ENCODE data around the gene PITPNC1.
A peak's percentile ranks its signal among the peaks of the same experiment; 100 is the strongest.

PITPNC1 gene

GRCh38 chr17:67439269-67439668 lies 62.2 kb downstream of the PITPNC1 start:
- H3K36me3 Mint-ChIP-seq, result no peaks in the 10 kb centered on the region
- no peak overlapping the region for H3K27ac Mint-ChIP-seq
- ATAC-seq (ENCODE audit: low read depth), result no peak
- no peaks in the 10 kb centered on the region for H3K9me3 Mint-ChIP-seq
- no peak overlapping the region for H3K4me3 Mint-ChIP-seq
- DNase-seq (ENCODE audit: low spot score in 2 of 2), result no peak
- peaks cover 4% of the 10 kb centered on the region for H3K4me1 Mint-ChIP-seq
- H3K27me3 Mint-ChIP-seq, result no peaks in the 10 kb centered on the region

- Mint-ChIP-seq H3K36me3 (no peaks in the 10 kb centered on the region), H3K9me3 (no peaks in the 10 kb centered on the region), H3K27ac (peak overlapping the region; percentile 64), H3K4me3 (no peak overlapping the region), H3K27me3 (no peaks in the 10 kb centered on the region), H3K4me1 (peaks cover 4% of the 10 kb centered on the region)
- ATAC-seq (ENCODE audit: low read depth) (no peak), DNase-seq (ENCODE audit: low spot score in 2 of 2) (no peak)
These were observed 63.4 kb downstream of the PITPNC1 start for GRCh38 chr17:67440277-67441051.

- Mint-ChIP-seq H3K36me3 (no peaks in the 10 kb centered on the region), H3K27ac (peak overlapping the region; percentile 64), H3K4me1 (peaks cover 4% of the 10 kb centered on the region), H3K4me3 (peak overlapping the region; percentile 59), H3K9me3 (no peaks in the 10 kb centered on the region), H3K27me3 (no peaks in the 10 kb centered on the region)
- ATAC-seq (ENCODE audit: low read depth), result peak; percentile 56
- no peak for DNase-seq (ENCODE audit: low spot score in 2 of 2)
These were observed 64.2 kb downstream of the PITPNC1 start for GRCh38 chr17:67441052-67441895.

- Mint-ChIP-seq H3K4me3 (no peak overlapping the region), H3K27me3 (no peaks in the 10 kb centered on the region), H3K9me3 (no peaks in the 10 kb centered on the region), H3K36me3 (no peaks in the 10 kb centered on the region), H3K4me1 (peaks cover 4% of the 10 kb centered on the region), H3K27ac (no peak overlapping the region)
- ATAC-seq (ENCODE audit: low read depth) (no peak), DNase-seq (ENCODE audit: low spot score in 2 of 2) (no peak)
These were observed 64.8 kb downstream of the PITPNC1 start for GRCh38 chr17:67441896-67442219.

GRCh38 chr17:67442787-67443624 lies 65.9 kb downstream of the PITPNC1 start:
- H3K9me3 Mint-ChIP-seq, result no peaks in the 10 kb centered on the region
- H3K4me1 Mint-ChIP-seq, result peaks cover 4% of the 10 kb centered on the region
- no peak overlapping the region for H3K27ac Mint-ChIP-seq
- ATAC-seq (ENCODE audit: low read depth), result no peak
- H3K27me3 Mint-ChIP-seq, result no peaks in the 10 kb centered on the region
- no peaks in the 10 kb centered on the region for H3K36me3 Mint-ChIP-seq
- no peak overlapping the region for H3K4me3 Mint-ChIP-seq
- no peak for DNase-seq (ENCODE audit: low spot score in 2 of 2)

GRCh38 chr17:67443931-67444595 lies 67.0 kb downstream of the PITPNC1 start:
- ATAC-seq (ENCODE audit: low read depth) (no peak), DNase-seq (ENCODE audit: low spot score in 2 of 2) (no peak)
- Mint-ChIP-seq H3K27me3 (no peaks in the 10 kb centered on the region), H3K4me1 (peaks cover 4% of the 10 kb centered on the region), H3K4me3 (no peak overlapping the region), H3K36me3 (no peaks in the 10 kb centered on the region), H3K9me3 (no peaks in the 10 kb centered on the region), H3K27ac (no peak overlapping the region)

GRCh38 chr17:67448449-67448848 lies 71.4 kb downstream of the PITPNC1 start:
- no peak overlapping the region for H3K27ac Mint-ChIP-seq
- no peaks in the 10 kb centered on the region for H3K36me3 Mint-ChIP-seq
- no peaks in the 10 kb centered on the region for H3K9me3 Mint-ChIP-seq
- peaks cover 6% of the 10 kb centered on the region for H3K4me1 Mint-ChIP-seq
- no peak for DNase-seq (ENCODE audit: low spot score in 2 of 2)
- peaks cover 1% of the 10 kb centered on the region for H3K27me3 Mint-ChIP-seq
- ATAC-seq (ENCODE audit: low read depth), result no peak
- H3K4me3 Mint-ChIP-seq, result no peak overlapping the region

- no peaks in the 10 kb centered on the region for H3K9me3 Mint-ChIP-seq
- H3K4me3 Mint-ChIP-seq, result no peak overlapping the region
- ATAC-seq (ENCODE audit: low read depth) (no peak), DNase-seq (ENCODE audit: low spot score in 2 of 2) (no peak)
- H3K27ac Mint-ChIP-seq, result no peak overlapping the region
- peaks cover 1% of the 10 kb centered on the region for H3K27me3 Mint-ChIP-seq
- no peaks in the 10 kb centered on the region for H3K36me3 Mint-ChIP-seq
- peaks cover 6% of the 10 kb centered on the region for H3K4me1 Mint-ChIP-seq
These were observed 72.0 kb downstream of the PITPNC1 start for GRCh38 chr17:67449065-67449464.

- H3K9me3 Mint-ChIP-seq, result no peaks in the 10 kb centered on the region
- H3K4me1 Mint-ChIP-seq, result peaks cover 6% of the 10 kb centered on the region
- ATAC-seq (ENCODE audit: low read depth) (no peak), DNase-seq (ENCODE audit: low spot score in 2 of 2) (no peak)
- peak overlapping the region; percentile 55 for H3K27ac Mint-ChIP-seq
- H3K4me3 Mint-ChIP-seq, result no peak overlapping the region
- no peaks in the 10 kb centered on the region for H3K36me3 Mint-ChIP-seq
- peaks cover 1% of the 10 kb centered on the region for H3K27me3 Mint-ChIP-seq
These were observed 73.0 kb downstream of the PITPNC1 start for GRCh38 chr17:67449845-67450755.

- Mint-ChIP-seq H3K4me3 (peak overlapping the region; percentile 43), H3K4me1 (peaks cover 6% of the 10 kb centered on the region), H3K27ac (peak overlapping the region; percentile 47), H3K36me3 (peaks cover under 1% of the 10 kb centered on the region), H3K27me3 (peaks cover 1% of the 10 kb centered on the region), H3K9me3 (peaks cover under 1% of the 10 kb centered on the region)
- ATAC-seq (ENCODE audit: low read depth), result peak; percentile 49
- no peak for DNase-seq (ENCODE audit: low spot score in 2 of 2)
These were observed 75.8 kb downstream of the PITPNC1 start for GRCh38 chr17:67452681-67453554.

GRCh38 chr17:67456103-67456502 lies 79.0 kb downstream of the PITPNC1 start:
- Mint-ChIP-seq H3K36me3 (peaks cover 10% of the 10 kb centered on the region), H3K27ac (no peak overlapping the region), H3K4me3 (no peak overlapping the region), H3K27me3 (peaks cover 1% of the 10 kb centered on the region), H3K4me1 (peaks cover 8% of the 10 kb centered on the region), H3K9me3 (peaks cover 8% of the 10 kb centered on the region)
- DNase-seq (ENCODE audit: low spot score in 2 of 2), result no peak
- peak; percentile 35 for ATAC-seq (ENCODE audit: low read depth)

GRCh38 chr17:67456889-67457288 lies 79.8 kb downstream of the PITPNC1 start:
- H3K36me3 Mint-ChIP-seq, result peaks cover 10% of the 10 kb centered on the region
- peaks cover 8% of the 10 kb centered on the region for H3K4me1 Mint-ChIP-seq
- DNase-seq (ENCODE audit: low spot score in 2 of 2) (no peak), ATAC-seq (ENCODE audit: low read depth) (no peak)
- H3K9me3 Mint-ChIP-seq, result peaks cover 8% of the 10 kb centered on the region
- H3K27me3 Mint-ChIP-seq, result no peaks in the 10 kb centered on the region
- H3K4me3 Mint-ChIP-seq, result no peak overlapping the region
- H3K27ac Mint-ChIP-seq, result no peak overlapping the region
